ENCODE data around the gene MCUB. TPM values are rescaled to one million over a fixed set of nuclear protein-coding genes. Genes with fewer than 3 reads are reported as not detected.
A peak's percentile ranks its signal among the peaks of the same experiment; 100 is the strongest.

Gene MCUB
- total RNA-seq, 6 experiments from 2014 or later = 10.2 to 16.5 (median 15.3) TPM

DNA sequence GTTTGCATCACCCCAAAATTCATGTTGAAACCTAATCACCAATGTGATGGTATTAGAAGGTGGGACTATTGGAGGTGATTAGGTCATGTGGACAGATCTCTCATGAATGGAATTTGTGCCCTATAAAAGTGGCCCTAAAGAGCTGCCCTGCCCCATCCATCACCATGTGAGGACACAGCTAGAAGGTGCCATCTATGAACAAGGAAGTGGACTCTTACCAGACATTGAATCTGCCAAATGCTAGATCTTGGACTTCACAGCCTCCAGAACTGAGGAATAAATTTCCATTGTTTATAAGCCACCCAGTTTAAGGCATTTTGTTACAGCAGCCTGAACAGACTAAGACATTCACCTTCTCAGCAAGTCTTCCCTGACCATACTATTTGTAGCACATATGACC, 162.3 kb downstream of the MCUB start:
- Mint-ChIP-seq H3K27me3 (ENCODE audit: insufficient read depth) (no peaks in the 10 kb centered on the region; the same call in 1 of the 2 replicates), H3K4me1 (ENCODE audit: low read depth) (peaks cover 20% of the 10 kb centered on the region), H3K9me3 (peaks cover 4% of the 10 kb centered on the region; the same call in 1 of the 2 replicates), H3K27ac (no peak overlapping the region), H3K4me3 (no peak overlapping the region), H3K36me3 (ENCODE audit: low read depth) (peaks cover 13% of the 10 kb centered on the region)
- DNase-seq = no peak
- TF ChIP-seq, protein P1, sequence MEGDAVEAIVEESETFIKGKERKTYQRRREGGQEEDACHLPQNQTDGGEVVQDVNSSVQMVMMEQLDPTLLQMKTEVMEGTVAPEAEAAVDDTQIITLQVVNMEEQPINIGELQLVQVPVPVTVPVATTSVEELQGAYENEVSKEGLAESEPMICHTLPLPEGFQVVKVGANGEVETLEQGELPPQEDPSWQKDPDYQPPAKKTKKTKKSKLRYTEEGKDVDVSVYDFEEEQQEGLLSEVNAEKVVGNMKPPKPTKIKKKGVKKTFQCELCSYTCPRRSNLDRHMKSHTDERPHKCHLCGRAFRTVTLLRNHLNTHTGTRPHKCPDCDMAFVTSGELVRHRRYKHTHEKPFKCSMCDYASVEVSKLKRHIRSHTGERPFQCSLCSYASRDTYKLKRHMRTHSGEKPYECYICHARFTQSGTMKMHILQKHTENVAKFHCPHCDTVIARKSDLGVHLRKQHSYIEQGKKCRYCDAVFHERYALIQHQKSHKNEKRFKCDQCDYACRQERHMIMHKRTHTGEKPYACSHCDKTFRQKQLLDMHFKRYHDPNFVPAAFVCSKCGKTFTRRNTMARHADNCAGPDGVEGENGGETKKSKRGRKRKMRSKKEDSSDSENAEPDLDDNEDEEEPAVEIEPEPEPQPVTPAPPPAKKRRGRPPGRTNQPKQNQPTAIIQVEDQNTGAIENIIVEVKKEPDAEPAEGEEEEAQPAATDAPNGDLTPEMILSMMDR (IDR thresholded peaks at IDR 0.05) = no peak

GRCh38 chr4:109723110-109723509, 163.1 kb downstream of the MCUB start:
- H3K9me3 Mint-ChIP-seq = peaks cover 4% of the 10 kb centered on the region; the same call in 1 of the 2 replicates
- no peaks in the 10 kb centered on the region; the same call in 1 of the 2 replicates for H3K27me3 Mint-ChIP-seq (ENCODE audit: insufficient read depth)
- TF ChIP-seq, protein P1 (IDR thresholded peaks at IDR 0.05) = no peak
- H3K36me3 Mint-ChIP-seq (ENCODE audit: low read depth) = peaks cover 13% of the 10 kb centered on the region
- H3K27ac Mint-ChIP-seq = no peak overlapping the region
- no peak for DNase-seq
- peaks cover 27% of the 10 kb centered on the region for H3K4me1 Mint-ChIP-seq (ENCODE audit: low read depth)
- no peak overlapping the region for H3K4me3 Mint-ChIP-seq

DNA sequence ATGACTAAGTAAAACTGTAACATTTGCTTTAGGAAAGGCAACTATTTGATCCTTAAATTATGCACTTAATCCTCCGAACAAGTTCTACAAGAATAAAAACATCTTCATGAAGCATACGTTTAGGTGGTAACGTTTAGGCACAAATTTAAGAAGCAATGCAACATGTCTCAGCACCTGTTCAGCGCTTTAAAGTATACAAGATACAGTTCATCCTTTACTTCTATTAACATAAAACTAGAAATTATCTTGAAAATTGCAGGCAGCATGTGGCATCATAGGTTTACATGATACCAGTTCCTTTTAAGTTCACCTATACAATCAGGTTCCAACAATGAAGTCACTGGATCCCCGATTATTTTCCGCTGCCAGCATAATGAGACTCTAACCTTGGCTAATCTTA, 168.3 kb downstream of the MCUB start:
- no peak for DNase-seq
- Mint-ChIP-seq H3K36me3 (ENCODE audit: low read depth) (no peaks in the 10 kb centered on the region), H3K27ac (peak overlapping the region; percentile 83), H3K9me3 (no peaks in the 10 kb centered on the region), H3K4me3 (peak overlapping the region; percentile 93), H3K27me3 (ENCODE audit: insufficient read depth) (no peaks in the 10 kb centered on the region; the same call in 1 of the 2 replicates), H3K4me1 (ENCODE audit: low read depth) (peaks cover 34% of the 10 kb centered on the region)
- TF ChIP-seq, protein P1 (IDR thresholded peaks at IDR 0.05) = no peak

GRCh38 chr4:109729117-109729717, 169.2 kb downstream of the MCUB start:
- Mint-ChIP-seq H3K36me3 (ENCODE audit: low read depth) (no peaks in the 10 kb centered on the region), H3K27ac (peak overlapping the region; percentile 83), H3K4me1 (ENCODE audit: low read depth) (peaks cover 34% of the 10 kb centered on the region), H3K4me3 (peak overlapping the region; percentile 93), H3K9me3 (no peaks in the 10 kb centered on the region), H3K27me3 (ENCODE audit: insufficient read depth) (no peaks in the 10 kb centered on the region; the same call in 1 of the 2 replicates)
- no peak for DNase-seq
- TF ChIP-seq, protein P1 (IDR thresholded peaks at IDR 0.05) = no peak

GRCh38 chr4:109729718-109730618, 169.9 kb downstream of the MCUB start, which contains the start of gene PLA2G12A:
PLA2G12A (minus strand) TSS chr4:109730070; CDS start chr4:109729809, 261 bp downstream.
- Mint-ChIP-seq H3K9me3 (no peaks in the 10 kb centered on the region), H3K27ac (peak within 1 kb of the TSS; percentile 86), H3K27me3 (ENCODE audit: insufficient read depth) (no peaks in the 10 kb centered on the region; the same call in 1 of the 2 replicates), H3K4me3 (peak within 1 kb of the TSS; percentile 93), H3K36me3 (ENCODE audit: low read depth) (no peaks in the 10 kb centered on the region), H3K4me1 (ENCODE audit: low read depth) (peaks cover 34% of the 10 kb centered on the region)
- peak; percentile 31 for DNase-seq
- TF ChIP-seq, protein P1 (IDR thresholded peaks at IDR 0.05) = no peak
